BJ (cell line): ENCODE results near the gene HMG20B. TPM values are rescaled to one million over a fixed set of nuclear protein-coding genes. Genes with fewer than 3 reads are reported as not detected.

ENCODE experiments used
- CTCF ChIA-PET: fragments of 350-600 bp; formaldehyde crosslinking; extraction: SDS; loops from one replicate; lab custom pipeline; 2021; ENCODE audit warnings: antibody characterized with exemption, inconsistent platforms; lab: Yijun Ruan, JAX
- POLR2A ChIA-PET: fragments of 300-600 bp; sonication (Branson Sonifier 250); formaldehyde crosslinking; extraction: SDS; loops from one replicate; lab custom pipeline; 2021; ENCODE audit warnings: antibody characterized with exemption; lab: Charles Lee
- DNase-seq: peaks from one replicate; pipeline ENCODE4 v3.0.0-alpha.2; 2011; ENCODE audit warnings: low read depth
- H3K27me3 ChIP-seq: 2 replicates; pipeline ENCODE4 v1.6.0; 2011; ENCODE audit warnings: low read length; ENCODE audit not compliant: control insufficient read depth, insufficient read depth
- H3K36me3 ChIP-seq: 2 replicates; pipeline ENCODE4 v1.5.1; 2011; ENCODE audit warnings: low read length; ENCODE audit not compliant: control insufficient read depth, insufficient read depth
- H3K4me3 ChIP-seq: 2 replicates; pipeline ENCODE4 v1.5.1; 2011; ENCODE audit warnings: low read depth, mild to moderate bottlenecking, control low read depth, low read length
- polyA plus RNA-seq: library from polyadenylated mRNA; depleted of rRNA; stranded (reverse); fragments of >200 nt; gene quantifications from 2 replicates; pipeline ENCODE4 v1.2.3, GENCODE V29; 2011
- TF ChIP-seq, protein P1 (sequence below): IDR thresholded peaks from 2 replicates; pipeline ENCODE4 v1.5.1; 2011; ENCODE audit warnings: low read depth, mild to moderate bottlenecking, control low read depth, inconsistent platforms, low read length, moderate library complexity; ENCODE audit not compliant: insufficient read depth

The HMG20B gene
- polyA plus RNA-seq, 1 experiment, result 54.2 TPM

DNA sequence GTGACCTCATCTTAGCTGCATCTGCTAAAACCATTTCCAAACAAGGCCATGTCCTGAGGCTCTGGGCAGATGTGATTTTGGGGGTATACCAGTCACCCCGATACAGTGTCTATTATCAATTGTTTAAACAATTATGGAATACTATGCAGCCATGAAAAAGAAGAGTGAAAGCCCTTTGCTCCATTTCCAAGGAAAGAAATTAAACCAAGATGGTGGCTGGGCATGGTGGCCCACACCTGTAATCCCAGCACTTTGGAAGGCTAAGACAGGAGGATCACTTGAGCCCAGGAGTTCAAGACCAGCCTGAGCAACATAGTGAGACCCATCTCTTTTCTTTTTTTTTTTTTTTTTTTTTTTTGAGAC, 33.0 kb upstream of the HMG20B start:
- Histone ChIP-seq H3K27me3 (no peaks in the 10 kb centered on the region), H3K36me3 (peaks cover 27% of the 10 kb centered on the region), H3K4me3 (no peak overlapping the region)
- ChIA-PET CTCF (no interaction called here), POLR2A (interaction anchor here (0.6 kb wide), 1 partner anchor 241 kb away, joined by 6 read pairs; no protein-coding TSS in a partner anchor)
- TF ChIP-seq, protein P1, sequence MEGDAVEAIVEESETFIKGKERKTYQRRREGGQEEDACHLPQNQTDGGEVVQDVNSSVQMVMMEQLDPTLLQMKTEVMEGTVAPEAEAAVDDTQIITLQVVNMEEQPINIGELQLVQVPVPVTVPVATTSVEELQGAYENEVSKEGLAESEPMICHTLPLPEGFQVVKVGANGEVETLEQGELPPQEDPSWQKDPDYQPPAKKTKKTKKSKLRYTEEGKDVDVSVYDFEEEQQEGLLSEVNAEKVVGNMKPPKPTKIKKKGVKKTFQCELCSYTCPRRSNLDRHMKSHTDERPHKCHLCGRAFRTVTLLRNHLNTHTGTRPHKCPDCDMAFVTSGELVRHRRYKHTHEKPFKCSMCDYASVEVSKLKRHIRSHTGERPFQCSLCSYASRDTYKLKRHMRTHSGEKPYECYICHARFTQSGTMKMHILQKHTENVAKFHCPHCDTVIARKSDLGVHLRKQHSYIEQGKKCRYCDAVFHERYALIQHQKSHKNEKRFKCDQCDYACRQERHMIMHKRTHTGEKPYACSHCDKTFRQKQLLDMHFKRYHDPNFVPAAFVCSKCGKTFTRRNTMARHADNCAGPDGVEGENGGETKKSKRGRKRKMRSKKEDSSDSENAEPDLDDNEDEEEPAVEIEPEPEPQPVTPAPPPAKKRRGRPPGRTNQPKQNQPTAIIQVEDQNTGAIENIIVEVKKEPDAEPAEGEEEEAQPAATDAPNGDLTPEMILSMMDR, result no peak
- no peak for DNase-seq

DNA sequence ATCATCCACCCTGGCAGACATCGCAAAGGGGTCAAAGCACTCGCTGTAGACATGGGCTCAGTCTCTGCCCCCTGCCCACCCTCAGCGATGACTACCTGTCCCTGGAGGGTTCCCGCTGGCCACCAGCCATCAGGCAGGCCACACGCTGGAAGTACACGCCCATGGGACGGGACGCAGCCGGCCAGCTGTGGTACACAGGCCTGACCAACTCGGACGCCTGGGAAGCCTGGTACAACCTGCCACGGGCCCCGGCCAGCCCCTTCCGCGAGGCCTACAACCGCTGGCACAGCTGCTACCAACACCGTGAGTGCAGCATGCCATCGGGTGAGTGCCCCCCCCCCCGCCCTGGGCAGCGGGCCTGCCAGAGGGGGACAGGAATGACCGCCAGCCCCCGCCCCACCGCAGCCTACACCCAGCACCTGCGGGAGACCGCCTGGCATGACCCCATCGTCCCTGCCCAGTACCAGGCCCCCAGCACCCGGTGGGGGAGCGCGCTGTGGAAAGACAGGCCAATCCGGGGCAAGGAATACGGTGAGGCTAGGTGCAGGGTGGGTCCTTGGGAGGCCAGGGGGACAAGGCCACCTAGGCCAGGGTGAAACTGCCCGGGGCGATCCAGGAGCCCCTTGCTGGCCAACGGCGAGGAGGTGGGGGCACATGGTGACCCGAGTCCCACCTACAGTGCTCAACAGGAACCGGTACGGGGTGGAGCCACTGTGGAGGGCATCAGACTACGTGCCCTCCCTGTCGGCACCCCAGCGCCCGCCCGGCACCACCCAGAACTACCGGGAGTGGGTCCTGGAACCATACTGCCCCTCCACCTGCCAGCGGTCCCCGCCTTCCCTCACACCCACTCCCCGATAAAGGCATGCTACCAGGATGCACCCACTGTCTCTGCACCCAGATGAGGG, 29.3 kb upstream of the HMG20B start:
- ChIA-PET CTCF (interaction anchor here (2.4 to 5.5 kb wide), 4 partner anchors 13 to 76 kb away, joined by 9 to 57 read pairs (median 17); partner anchors contain the start of gene MFSD12), POLR2A (no interaction called here)
- TF ChIP-seq, protein P1, result no peak
- no peak for DNase-seq
- Histone ChIP-seq H3K4me3 (no peak overlapping the region), H3K36me3 (peaks cover 29% of the 10 kb centered on the region), H3K27me3 (no peaks in the 10 kb centered on the region)

DNA sequence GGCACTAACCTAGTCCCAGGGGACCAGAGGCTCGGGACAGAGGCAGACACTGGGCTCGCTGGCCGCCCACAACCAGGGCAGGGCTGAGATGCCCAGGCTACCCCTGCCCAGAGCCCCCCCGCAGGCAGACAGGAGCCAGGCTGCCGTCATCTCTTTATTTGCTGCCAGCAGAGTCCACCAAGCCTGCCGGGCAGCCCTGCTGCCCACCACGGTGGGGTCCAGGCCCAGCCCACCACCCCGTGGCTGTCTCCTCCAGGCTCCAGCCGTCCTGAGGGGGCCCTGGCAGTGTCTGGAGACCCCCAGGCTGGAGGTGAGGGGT, 28.7 kb upstream of the HMG20B start:
- ChIA-PET CTCF (interaction anchor here (0.5 to 5.5 kb wide), 6 partner anchors 12 to 217 kb away, joined by 3 to 57 read pairs (median 6); partner anchors contain the start of gene MFSD12), POLR2A (no interaction called here)
- no peak for DNase-seq
- no peak overlapping the region for H3K4me3 ChIP-seq
- TF ChIP-seq, protein P1, result no peak
- H3K27me3 ChIP-seq, result no peaks in the 10 kb centered on the region
- peaks cover 27% of the 10 kb centered on the region for H3K36me3 ChIP-seq

DNA sequence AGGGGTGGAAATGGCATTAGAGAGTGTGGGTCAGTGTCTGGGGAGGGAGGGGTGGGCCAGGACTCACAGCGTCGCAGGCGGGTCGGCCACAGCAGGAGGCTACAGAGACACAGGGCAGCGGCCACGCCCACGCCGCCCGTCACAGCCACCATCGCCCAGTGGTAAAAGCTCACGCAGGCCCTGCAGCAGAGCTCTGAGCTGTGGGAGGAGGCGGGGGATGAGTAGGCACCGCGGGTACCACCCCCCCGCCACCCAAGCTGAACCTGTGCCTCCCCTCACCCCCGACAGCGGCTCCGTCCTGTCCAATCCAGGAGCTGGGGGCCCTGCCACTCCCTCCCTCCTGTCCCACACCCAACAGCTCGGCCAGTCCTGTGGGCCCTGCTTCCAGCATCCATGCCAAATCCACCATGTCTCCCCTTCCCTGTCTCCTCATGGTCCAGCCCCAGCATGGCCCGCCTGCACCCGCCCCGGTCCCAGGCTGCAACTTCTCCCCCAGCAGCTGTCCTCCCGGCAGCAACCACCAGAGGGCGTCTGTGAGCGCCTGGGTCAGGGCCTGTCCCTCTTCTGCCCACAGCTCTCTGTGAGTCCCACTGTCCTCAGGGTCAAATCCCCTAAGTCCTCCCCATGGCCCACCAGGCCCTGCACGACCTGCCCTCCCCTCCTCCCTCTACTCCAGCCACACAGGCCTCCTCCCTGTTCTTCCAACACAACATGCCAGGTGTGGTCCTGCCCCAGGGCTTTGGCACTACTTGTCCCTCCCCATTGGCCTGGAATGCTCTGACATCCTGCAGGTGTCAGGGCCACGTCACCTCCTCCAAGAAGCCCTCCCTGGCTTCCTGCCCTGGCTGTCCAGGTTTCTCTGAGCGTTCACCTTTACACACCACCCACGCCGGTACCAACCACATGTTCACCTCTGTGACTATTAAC, 27.7 kb upstream of the HMG20B start:
- peaks cover 26% of the 10 kb centered on the region for H3K36me3 ChIP-seq
- ChIA-PET CTCF (interaction anchor here (0.6 to 5.5 kb wide), 26 partner anchors 8 to 243 kb away, joined by 3 to 57 read pairs (median 4); partner anchors contain the start of genes MFSD12 and TJP3), POLR2A (no interaction called here)
- H3K4me3 ChIP-seq, result no peak overlapping the region
- TF ChIP-seq, protein P1, result peak; percentile 98
- no peaks in the 10 kb centered on the region for H3K27me3 ChIP-seq
- DNase-seq, result no peak
